HG03103 (cell line): Measurements from ENCODE around the gene MTPN.

Source experiments
- ATAC-seq: cut with Tn5 transposase; IDR thresholded peaks from one replicate; pipeline ENCODE4 v1.9.1; 2021; ENCODE audit warnings: low read depth; ENCODE audit not compliant: unreplicated experiment

Gene MTPN

GRCh38 chr7:135899458-135900064 lies 77.6 kb downstream of the MTPN start:
- no peak for ATAC-seq

GRCh38 chr7:135898226-135898625 lies 78.9 kb downstream of the MTPN start:
- no peak for ATAC-seq

GRCh38 chr7:135894816-135895215 lies 82.3 kb downstream of the MTPN start:
- ATAC-seq = no peak

GRCh38 chr7:135889823-135890222 lies 87.3 kb downstream of the MTPN start:
- ATAC-seq = no peak

GRCh38 chr7:135888740-135889139 lies 88.4 kb downstream of the MTPN start:
- ATAC-seq = no peak

- ATAC-seq = no peak
These were observed 90.6 kb downstream of the MTPN start for GRCh38 chr7:135886345-135887132.

- ATAC-seq = no peak
These were observed 92.5 kb downstream of the MTPN start for GRCh38 chr7:135884495-135885232.

GRCh38 chr7:135879233-135879632 lies 97.9 kb downstream of the MTPN start:
- no peak for ATAC-seq

- ATAC-seq = no peak
These were observed 98.9 kb downstream of the MTPN start for GRCh38 chr7:135878284-135878683.

GRCh38 chr7:135877805-135878204 lies 99.4 kb downstream of the MTPN start:
- ATAC-seq = no peak
